Hematopoietic multipotent progenitor cell (in vitro differentiated cells): ENCODE data around the gene RAB3D. TPM values are rescaled to one million over a fixed set of nuclear protein-coding genes. Genes with fewer than 3 reads are reported as not detected.
"Not testable (repeated sequence)": the region's sequence is repeated elsewhere in the genome, so short reads cannot be mapped to it uniquely, and the experiment has no call there.

ENCODE experiments used
- DNase-seq, 3 donors: peaks; one replicate each; pipeline ENCODE4 v3.0.0-alpha.2; 2011 to 2015; ENCODE audit warnings: low read depth in 2 of 3, low spot score in 2 of 3
- total RNA-seq: library from RNA; depleted of rRNA; stranded (reverse); fragments of >200 nt; gene quantifications from one replicate; pipeline ENCODE4 v1.2.3, GENCODE V29; 2012

The RAB3D gene
- total RNA-seq, 1 donor: 114 TPM

DNA sequence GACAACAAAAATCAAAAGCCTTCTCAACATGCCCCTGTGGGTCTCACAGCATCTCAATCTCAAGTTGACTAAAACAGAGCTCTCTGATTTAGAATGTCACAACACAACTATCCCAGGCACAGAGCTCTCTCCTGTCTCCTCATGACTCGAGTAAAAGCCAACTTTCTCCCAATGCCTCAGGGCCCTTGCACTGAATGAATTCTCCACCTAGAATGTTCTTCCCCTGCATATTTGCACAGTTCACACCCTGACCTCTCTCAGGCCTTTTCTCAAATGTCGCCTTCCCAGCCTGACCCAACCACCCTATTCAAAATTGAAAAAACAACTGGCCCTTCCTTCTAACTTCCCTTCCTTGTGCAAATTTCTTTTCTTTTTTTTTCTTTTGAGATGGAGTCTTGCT lies 31.3 kb upstream of the RAB3D start:
- no peak for DNase-seq

DNA sequence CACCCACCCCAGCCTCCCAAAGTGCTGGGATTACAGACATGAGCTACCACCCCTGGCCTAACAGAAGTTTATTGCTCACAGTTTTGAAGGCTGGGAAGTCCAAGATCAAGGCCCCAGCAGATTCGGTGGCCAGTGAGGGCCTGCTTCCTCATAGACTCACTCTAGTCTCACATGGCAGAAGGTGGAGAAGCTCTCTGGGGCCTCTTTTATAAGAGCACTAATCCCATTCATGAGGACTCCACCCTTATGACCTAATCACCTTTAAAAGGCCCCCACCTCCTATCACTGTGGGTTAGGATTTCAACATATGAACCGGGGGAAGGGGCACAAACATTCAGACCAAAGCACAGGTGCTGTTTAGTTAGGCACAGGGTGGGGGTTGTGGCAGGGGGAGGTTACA lies 28.1 kb upstream of the RAB3D start:
- no peak for DNase-seq

DNA sequence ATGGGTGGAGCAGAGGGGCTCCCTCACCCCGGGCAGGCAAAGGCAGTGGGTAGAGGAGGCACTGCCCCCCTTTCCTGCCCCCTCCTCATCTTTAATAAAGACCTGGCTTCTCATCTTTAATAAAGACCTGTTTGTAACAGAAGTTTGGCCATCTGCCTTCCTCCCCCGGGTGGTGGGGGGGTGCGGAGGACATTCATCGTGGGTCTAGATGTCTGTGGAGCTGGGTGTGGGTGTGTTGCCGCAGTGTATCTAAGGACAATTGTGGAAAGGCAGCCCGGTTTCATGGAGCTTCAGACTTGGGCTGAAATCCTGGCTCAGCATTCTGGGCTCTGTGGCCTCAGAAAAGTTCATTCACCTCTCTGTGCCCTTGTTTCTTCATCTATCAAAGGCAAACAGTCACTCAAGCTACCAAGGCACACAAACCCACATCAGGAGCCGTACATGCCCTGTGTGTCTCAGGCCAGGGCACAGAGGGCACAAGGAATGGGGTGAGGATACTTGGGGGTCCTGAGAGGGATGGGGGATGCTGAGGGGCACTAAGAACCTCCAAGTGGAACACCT lies 26.2 kb upstream of the RAB3D start:
- DNase-seq: no peak

DNA sequence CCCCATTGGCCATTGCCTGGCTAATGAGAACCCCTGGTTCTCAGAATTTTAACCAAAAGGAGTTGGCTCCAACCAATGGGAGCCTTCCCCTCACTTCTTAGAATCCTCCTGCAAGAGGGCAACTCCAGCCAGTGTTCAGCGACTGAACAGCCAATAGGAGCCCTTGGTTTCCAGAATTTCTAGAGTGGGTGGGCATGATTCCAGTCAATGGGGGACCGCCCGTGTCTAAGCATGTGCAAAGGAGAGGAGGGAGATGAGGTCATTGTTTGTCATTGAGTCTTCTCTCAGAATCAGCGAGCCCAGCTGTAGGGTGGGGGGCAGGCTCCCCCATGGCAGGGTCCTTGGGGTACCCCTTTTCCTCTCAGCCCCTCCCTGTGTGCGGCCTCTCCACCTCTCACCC lies 25.5 kb upstream of the RAB3D start:
- DNase-seq: no peak

DNA sequence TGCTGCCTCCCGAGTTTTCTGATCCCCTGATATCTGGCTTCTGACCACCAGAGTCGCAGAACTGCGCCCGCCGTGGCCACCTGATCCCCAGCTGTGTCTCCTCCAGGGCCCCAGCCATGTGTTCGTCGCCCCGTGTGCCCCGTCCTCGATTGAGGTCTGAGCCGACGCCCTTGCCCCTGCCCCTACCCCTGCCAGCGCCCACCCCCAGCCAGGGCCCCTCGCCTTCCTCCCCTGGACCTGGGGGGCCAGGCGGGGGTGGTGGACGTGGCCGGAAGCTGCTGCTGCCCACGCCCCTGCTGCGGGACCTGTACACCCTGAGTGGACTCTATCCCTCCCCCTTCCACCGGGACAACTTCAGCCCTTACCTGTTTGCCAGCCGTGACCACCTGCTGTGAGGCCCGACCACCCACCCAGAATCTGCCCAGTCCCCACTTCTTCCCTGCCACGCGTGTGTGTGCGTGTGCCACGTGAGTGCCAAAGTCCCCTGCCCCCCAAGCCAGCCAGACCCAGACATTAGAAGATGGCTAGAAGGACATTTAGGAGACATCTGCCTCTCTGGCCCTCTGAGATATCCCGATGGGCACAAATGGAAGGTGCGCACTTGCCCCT lies 24.9 kb upstream of the RAB3D start:
- DNase-seq: no peak

DNA sequence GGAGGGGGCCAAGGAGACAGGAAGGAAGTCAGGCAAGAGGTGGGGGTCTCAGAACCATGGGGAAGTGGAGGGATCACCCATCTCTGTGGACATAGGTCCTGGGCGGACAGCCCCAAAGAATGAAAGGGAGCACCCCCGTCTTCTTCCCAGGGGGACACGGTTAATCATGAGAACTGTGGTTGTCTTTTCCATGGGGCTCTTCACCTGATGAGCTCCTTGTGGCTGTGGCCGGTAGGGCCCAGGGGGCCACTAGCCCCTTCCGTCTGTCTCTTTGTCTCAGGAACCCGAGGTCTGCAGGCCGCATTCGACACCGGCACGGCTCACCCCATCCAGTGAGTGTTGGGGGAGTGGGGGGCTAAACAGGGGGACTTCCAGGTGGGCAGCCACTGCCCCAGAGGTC lies 24.4 kb upstream of the RAB3D start:
- no peak for DNase-seq

DNA sequence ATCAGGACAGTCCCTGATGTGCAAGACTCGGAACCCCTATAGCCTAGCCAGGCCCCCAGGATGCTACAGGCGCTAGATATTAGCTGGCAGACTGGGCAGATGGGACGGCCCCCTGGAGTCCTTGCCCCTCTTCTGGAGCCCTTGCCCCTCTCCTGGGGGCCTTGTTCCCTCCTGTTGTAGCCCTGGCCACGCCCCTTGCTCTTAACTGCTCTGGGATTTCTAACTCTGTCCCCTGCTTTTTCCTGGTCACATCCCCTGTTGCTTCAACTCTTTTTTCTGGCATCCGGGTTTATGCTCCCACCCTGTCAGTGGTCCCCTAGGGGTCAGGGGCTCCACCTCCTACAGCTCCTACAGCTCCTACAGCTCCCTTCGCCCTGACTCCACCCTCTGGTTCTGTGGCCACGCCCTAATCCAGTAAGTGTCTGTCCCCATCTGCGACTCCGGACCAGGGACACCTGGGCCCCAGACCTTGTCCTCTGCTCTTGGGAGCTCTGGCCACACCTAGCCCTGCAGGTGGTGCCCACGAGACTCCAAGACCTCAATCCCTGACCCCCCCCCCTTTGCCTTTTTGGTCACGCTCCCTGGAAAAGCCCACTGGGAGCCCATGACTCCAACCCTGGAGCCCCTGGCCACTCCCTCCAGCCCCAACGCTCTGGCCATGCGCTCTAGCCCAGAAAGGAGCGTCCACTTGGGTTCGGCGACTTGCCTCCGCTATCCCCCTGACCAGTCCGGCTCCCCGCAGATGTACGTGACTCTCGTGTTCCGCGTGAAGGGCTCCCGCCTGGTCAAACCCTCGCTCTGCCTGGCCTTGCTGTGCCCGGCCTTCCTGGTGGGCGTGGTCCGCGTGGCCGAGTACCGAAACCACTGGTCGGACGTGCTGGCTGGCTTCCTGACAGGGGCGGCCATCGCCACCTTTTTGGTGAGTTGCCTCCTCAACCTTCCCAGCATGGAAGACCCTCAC lies 22.6 kb upstream of the RAB3D start:
- DNase-seq: no peak

DNA sequence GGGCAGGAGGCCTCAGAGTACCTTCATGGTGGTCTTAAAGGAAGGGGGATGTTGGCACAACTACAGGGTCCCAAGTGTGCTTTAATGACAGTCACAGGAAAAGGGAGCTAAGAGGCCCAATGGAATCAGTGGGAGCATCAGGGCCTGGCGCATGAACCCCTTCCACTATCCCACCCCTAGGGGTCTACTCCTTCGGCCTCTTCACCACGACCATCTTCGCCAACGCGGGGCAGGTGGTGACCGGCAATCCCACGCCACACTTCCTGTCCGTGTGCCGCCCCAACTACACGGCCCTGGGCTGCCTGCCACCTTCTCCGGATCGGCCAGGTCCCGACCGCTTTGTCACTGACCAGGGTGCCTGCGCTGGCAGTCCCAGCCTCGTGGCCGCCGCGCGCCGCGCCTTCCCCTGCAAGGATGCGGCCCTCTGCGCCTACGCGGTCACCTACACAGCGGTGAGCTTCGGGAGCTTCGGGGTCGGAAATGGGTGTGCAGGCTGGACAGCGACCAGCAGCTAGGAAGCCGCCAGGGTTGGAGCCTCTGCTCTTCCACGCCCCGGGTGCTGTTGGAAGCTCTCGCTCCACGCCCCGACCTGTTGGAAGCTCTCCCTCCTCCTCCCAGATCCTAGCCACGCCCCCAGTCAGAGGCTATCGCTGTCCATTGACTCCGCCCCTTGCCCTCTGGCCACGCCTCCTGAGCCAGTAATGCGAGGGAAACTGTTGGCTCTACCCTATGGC lies 21.7 kb upstream of the RAB3D start:
- DNase-seq: no peak

DNA sequence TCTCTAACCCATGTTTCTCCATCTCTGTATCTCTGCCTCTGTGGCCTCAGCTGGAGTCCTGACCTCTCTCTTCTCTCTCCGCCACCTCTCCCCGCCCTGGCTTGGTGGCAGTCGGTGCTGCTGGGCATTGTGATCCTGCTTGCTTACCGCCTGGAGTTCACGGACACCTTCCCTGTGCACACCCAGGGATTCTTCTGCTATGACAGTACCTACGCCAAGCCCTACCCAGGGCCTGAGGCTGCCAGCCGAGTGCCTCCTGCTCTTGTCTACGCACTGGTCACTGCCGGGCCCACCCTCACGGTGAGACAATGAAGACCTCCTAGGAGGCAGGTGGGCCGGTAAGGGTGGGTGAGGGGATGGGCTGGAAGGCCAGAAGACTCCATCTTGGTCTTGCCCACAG lies 20.0 kb upstream of the RAB3D start:
- DNase-seq: no peak

DNA sequence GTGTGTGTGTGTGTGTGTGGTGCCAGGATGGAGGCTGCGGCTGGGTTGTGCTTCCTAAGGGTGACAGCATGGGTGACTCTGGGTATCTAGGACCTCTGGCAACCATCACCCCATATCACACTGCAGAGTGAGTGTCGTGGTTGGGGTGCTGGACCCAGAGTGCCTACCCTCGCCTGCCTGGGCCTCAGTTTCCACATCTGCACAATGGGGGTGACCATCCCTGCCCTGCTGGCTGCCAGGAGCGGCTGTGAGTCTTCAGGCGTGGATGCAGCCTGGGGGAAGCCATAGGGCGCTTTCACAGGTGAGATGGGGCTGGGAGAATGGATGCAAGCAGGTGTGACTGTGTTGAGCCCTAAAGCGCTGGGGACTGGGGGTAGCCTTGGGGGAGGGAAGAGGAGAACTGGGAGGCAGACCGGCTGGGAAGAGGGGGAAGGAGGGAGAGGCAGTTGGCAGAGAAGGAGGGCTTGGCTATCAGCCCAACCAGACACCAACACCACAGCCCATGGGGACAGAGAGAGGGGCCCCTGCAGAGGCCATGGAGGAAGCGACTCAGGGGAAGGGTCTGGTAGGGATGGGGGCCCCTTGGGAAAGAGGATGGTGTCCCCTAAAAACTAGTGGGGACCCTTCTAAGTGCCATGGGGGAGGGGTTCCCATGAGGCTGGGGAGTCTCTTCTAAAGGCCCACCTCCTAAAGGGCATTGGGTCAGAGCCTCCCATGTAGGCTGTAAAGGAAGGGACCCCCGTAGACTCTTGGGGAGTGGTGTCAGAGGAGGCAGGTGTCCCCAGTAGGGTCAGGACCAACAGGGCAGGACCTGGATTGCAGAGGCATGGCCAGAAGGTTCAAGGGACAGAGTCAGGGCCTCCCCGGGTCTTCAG lies 17.5 kb upstream of the RAB3D start:
- DNase-seq: no peak

DNA sequence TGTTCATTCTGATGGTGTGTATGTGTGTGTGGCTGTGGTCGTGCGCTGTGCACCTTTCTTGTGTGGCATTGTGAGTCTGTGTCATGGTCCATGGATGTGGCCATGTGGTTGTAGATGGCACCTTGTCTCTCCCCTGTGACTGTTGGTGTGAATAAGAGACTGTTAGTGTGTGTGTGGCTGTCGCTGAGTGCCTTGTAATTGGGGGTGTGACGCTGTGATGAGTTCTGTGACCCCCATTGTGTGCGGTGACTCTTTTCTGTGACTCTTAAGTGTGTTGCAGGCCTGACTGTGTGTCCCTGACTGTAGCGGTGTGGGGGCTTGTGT lies 16.6 kb upstream of the RAB3D start:
- no peak for DNase-seq

DNA sequence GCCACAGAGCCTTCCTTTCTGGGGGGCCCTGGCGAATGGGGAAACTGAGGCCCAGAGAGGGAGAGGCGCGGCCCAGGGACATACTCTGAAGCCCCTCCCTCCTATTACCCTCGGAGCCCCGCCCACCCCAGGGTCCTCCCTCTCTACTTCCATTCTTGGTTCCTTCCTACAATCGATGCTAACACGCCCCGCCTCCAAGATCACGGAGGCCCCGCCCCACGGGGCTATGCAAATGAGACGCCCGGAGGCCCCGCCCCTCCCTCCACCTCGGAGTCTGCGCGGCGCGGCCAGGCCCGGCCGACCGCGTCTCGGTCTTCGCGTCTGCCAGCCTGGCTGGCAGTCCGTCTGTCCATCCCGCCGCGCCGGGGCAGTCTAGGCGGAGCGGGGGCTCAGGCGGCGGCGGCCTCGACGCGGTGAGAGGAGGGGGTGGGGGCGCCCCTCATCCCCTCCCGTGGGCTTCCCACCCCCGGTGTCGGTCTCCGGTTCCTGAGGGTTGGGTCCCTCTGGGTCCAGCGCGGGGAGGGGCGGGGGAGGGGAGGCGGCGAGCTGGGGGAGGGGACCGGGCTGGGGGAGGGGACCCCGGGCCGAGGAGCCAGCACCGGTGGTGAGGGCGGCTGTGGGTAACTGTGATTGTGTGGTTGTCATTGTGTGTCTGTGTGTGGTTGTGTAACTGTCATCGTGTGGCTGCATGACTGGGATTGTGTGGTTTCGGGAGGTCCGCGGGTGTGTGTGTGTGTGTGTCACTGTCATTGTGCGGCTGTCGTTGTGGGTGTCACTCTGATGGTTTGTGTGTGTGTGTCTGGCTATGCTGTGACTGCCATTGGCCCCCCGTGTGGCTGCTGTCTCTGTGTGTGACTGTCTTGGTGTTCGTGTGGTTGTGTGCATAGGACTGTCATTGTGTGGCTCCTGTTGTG lies 16.0 kb upstream of the RAB3D start, which contains the start of gene PLPPR2:
TSS of gene PLPPR2 (plus strand) at position 273 of the 914 bp plus-strand sequence. CDS start 2,242 bp downstream, outside the sequence.
- DNase-seq: peak; percentile 49 to 93 (median 93)

DNA sequence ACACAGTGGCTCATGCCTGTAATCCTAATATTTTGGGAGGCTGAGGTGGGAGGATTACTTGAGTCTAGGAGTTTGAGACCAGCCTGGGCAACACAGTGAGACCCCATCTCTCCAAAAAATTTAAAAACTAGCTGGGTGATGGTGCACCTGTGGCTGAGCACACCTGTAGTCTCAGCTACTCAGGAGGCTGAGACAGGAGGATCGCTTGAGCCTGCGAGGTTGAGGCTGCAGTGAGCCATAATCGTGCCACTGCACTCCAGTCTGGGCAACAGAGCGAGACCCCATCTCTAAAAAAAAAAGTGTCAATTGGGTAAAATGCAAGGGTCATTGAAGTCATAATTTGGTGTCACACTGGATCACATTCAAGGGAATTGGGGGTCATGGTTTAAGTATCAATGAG lies 14.6 kb upstream of the RAB3D start:
- not testable (repeated sequence) for DNase-seq

DNA sequence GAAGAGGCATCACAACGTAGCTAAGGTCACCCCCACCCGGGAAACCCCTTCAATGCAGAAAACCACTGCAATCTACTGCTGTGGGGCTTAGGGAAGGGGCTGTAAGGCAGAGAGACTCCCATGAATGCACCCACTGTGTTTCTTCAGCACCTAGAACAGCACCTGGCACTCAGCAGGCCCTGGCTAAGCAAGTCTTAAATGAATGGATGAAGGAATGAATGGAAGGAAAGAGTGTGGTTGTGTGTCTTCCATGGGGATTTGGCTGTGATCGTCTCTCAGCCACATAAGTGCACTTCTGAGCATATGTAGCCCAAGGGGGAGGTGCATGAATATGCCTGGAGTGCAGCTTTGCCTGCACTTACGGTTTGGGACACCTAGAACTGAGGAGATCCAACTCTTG lies 9.7 kb upstream of the RAB3D start:
- no peak for DNase-seq

DNA sequence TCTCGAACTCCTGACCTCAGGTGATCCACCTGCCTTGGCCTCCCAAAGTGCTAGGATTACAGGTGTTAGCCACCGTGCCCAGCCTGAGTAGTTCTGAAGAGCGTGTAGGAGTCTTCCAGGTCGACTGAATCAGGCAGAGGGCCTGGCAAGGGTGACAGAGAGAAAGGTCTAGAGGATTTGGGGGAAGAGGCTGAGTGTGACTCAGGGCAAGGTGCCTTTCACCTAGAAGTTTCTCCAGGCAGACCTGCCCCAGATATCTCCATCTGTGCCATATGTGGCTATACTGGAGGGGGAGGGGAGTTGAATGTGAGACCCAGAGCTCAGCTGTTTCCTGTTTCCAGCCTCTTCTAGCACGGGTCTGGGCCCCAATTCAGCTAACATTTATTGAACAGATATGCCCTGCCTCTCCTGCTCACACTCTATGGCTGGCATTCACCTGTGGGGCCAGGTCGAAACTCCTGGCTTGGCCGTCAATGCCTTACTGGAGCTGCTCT lies 8.1 kb upstream of the RAB3D start:
- DNase-seq: peak in 1 of 3 donors; percentile 41

DNA sequence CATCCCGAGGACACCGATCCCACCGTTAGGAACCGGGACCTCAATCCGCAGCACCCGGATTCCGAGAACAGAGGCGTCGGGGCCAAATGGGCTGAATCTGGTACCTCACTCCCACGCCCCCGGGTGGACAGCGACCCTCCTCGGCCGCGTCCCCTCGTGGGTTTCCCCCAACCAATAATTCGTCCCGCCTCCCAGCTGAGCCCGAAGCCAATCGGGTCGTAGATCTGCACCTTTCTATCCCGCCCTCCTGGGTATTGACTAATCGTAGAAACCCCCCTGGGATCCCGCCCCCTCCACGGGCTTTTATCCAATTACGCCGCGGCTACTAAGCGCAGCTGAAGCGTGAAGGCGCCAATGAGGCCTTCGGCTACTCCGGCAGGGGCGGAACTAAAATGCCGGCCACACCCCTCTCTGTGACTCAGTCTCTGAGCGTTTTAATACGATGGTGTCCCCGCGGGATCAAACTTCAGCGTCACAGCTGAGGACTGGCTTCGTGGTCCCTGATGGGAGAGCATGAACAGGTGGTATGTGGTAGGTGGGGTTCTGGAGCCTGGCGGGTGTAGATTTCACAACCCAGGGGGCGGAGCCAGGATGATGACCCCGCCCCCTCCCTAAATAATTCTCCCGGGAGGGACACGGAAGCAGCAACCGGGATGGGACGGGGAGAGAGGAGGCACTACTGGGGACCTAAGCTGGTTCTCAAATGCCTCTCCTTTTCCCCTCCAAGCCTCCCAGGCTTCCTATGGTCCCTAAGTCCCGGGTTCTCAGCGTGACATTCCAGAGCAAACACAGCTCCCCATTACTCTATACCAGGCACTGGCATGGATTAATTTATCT lies 6.9 kb upstream of the RAB3D start, which contains the start of the genes CCDC159 and TMEM205:
TSS of gene CCDC159 (plus strand) at position 416 of the 837 bp plus-strand sequence. CDS start at position 504, 88 bp downstream.
TSS of gene TMEM205 (minus strand) at position 165 of the 837 bp plus-strand sequence. CDS start 649 bp downstream, outside the sequence.
- peak; percentile 87 to 100 (median 99) for DNase-seq

DNA sequence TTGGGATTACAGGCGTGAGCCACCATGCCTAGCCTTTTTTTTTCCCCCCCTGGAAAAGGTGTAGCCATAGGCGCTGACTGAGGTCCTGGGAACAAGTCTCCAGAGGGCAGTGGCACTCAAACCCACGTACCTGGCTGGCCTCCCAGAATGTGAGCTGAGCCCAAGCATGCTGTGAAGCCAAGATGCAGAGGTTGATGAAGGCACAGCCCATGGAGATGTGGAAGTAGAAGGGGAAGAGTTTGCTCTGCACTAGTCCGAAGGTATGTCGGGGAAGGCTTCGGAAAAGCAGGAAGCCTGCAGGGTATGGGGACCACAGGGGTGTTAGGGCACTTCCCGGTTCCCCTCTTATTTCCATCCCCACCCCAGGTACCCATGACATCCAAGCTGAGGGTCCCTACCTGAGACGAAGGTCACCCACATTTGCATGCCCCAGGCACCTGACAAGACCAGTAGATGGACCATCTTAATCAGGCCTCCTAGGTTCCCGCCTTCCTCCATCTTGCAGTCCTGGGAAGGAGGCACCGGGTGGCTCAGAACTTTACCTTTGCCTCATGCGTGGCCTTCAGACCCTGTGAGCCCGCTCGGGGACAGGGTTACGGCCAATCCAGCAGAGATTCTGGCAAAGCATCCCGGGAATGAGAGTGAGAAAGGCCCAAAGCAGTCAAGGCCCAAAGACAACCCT lies 5.8 kb upstream of the RAB3D start:
- no peak for DNase-seq
